ENCODE results near the gene UBN2.

DNA sequence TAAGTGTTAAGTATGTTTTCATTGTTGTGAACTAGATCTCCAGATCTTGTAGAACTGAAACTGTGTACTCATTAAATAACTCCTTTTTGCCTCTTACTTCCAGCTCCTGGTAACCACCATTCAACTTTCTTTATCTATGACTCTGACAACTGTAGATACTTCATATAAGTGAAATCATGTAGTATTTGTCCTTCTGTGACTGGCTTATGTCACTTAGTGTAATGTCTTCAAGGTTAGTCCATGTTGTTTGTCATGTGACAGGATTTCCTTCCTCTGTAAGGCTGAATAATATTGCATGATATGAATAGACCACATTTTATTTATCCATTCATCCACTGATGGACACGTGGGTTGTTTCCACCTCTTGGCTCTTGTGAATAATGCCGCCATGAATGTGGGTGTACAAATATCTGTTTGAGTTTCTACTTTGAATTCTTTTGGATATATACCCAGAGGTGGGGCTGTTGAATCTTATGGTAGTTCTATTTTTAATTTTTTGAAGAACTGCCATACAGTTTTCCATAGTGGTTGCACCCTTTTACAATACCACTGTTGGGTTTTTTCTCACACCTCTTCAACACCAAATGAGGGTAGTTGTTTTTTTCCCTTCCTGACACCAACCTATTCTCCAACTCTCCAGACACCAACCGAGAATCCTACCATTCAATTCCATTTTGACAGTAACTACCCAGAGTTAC, 99.4 kb downstream of the UBN2 start:
- TF ChIP-seq, protein P1, sequence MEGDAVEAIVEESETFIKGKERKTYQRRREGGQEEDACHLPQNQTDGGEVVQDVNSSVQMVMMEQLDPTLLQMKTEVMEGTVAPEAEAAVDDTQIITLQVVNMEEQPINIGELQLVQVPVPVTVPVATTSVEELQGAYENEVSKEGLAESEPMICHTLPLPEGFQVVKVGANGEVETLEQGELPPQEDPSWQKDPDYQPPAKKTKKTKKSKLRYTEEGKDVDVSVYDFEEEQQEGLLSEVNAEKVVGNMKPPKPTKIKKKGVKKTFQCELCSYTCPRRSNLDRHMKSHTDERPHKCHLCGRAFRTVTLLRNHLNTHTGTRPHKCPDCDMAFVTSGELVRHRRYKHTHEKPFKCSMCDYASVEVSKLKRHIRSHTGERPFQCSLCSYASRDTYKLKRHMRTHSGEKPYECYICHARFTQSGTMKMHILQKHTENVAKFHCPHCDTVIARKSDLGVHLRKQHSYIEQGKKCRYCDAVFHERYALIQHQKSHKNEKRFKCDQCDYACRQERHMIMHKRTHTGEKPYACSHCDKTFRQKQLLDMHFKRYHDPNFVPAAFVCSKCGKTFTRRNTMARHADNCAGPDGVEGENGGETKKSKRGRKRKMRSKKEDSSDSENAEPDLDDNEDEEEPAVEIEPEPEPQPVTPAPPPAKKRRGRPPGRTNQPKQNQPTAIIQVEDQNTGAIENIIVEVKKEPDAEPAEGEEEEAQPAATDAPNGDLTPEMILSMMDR (IDR thresholded peaks at IDR 0.05): no peak
- TF ChIP-seq POLR2A (IDR thresholded peaks at IDR 0.05) (no peak), POLR2AphosphoS5 (IDR thresholded peaks at IDR 0.05) (no peak)
